Activated naive CD8-positive, alpha-beta T cell treated with anti-CD3 and anti-CD28 coated beads, Interleukin-2, amount 50 U/mL, for 24 hours (primary cell): ENCODE measurements around the gene GPR15LG.

Experiments used
- ATAC-seq: fragments of 150-1000 bp; cut with Tn5 transposase; one replicate; pipeline ENCODE4 v1.10.0; 2021
- DNase-seq: peaks from one replicate; pipeline ENCODE4 v3.0.0; 2021
- H3K27ac Mint-ChIP-seq: one replicate; pipeline ENCODE4 v1.8.0; 2021; ENCODE audit warnings: mild to moderate bottlenecking, mixed read lengths
- H3K27me3 Mint-ChIP-seq: one replicate; pipeline ENCODE4 v1.8.0; 2021; ENCODE audit warnings: mixed read lengths
- H3K36me3 Mint-ChIP-seq: one replicate; pipeline ENCODE4 v1.8.0; 2021; ENCODE audit warnings: low read depth, mixed read lengths
- H3K4me1 Mint-ChIP-seq: one replicate; pipeline ENCODE4 v1.8.0; 2021; ENCODE audit warnings: mixed read lengths
- H3K4me3 Mint-ChIP-seq: one replicate; pipeline ENCODE4 v1.8.0; 2021; ENCODE audit warnings: mild to moderate bottlenecking, moderate library complexity, mixed read lengths
- H3K9me3 Mint-ChIP-seq: one replicate; pipeline ENCODE4 v1.8.0; 2021; ENCODE audit warnings: mixed read lengths

GPR15LG gene

DNA sequence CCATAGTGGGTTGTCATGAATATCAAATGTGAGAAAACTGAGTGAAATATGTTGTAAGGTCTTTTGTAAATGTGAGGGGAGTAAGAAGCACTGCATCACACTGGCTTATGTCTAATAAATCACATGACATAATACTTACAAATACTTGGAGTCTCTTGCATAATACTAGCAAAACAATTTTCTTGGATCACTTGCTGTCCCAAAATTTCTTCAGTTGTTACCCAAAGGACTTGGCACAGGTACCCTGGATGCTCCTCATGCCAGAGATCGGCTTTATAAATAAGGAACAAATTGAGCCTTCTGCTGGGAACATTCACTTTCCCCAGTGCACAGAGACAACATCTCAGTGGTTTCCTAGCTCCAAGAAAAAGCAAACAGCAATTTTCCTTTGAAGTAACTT lies 56.8 kb downstream of the GPR15LG start:
- H3K4me3 Mint-ChIP-seq: no peak overlapping the region

DNA sequence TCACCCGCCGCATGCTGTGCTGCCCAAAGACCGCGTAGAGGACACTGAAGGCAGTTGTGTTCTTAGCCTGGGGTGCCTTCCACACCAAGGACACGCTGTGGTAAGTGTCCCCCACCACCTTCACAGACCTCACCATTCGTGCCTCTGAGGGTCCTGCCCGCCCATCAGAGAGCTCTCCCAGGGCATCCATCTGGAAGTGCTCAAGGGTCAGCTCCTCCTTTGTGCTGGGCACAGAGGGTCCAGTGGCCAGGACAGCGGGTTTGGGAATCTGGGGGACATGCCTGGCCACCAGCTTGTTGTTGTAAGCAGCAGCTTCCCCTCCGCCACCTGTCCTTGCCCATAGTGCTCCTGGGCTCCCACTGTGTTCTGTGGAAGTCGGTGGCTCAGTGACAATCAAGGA lies 58.8 kb downstream of the GPR15LG start:
- ATAC-seq (no peak), DNase-seq (no peak)
- Mint-ChIP-seq H3K4me1 (no peaks in the 10 kb centered on the region), H3K27me3 (peaks cover 19% of the 10 kb centered on the region), H3K27ac (no peak overlapping the region), H3K36me3 (no peaks in the 10 kb centered on the region), H3K4me3 (no peak overlapping the region), H3K9me3 (no peaks in the 10 kb centered on the region)

More for the DNA sequence above, 56.8 kb downstream of the GPR15LG start:
- no peak for ATAC-seq
- no peaks in the 10 kb centered on the region for H3K4me1 Mint-ChIP-seq
- no peak for DNase-seq
- no peak overlapping the region for H3K27ac Mint-ChIP-seq
- no peaks in the 10 kb centered on the region for H3K9me3 Mint-ChIP-seq
- no peaks in the 10 kb centered on the region for H3K36me3 Mint-ChIP-seq
- peaks cover 15% of the 10 kb centered on the region for H3K27me3 Mint-ChIP-seq

DNA sequence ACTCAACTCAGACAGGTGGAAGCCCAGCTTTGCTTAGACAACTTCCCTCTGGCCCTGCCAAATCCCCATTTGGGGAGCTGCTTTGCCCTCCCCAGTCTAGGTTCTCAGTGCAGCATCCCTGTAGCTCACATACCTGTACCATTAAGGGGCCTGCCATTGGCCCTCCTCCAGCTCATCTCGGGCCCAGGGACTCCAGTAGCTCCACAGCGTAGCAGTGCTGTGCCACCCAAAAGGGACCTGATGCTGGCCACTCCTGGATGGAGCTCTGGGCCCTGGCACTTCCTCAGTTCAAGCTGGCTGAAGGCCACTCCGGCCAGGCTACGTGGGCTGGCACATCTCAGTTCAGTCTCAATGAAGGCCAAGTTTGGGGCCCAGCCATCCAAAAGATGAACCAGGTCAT lies 60.3 kb downstream of the GPR15LG start:
- DNase-seq (no peak), ATAC-seq (no peak)
- Mint-ChIP-seq H3K9me3 (no peaks in the 10 kb centered on the region), H3K27ac (no peak overlapping the region), H3K36me3 (no peaks in the 10 kb centered on the region), H3K4me3 (no peak overlapping the region), H3K4me1 (no peaks in the 10 kb centered on the region), H3K27me3 (peaks cover 18% of the 10 kb centered on the region)

DNA sequence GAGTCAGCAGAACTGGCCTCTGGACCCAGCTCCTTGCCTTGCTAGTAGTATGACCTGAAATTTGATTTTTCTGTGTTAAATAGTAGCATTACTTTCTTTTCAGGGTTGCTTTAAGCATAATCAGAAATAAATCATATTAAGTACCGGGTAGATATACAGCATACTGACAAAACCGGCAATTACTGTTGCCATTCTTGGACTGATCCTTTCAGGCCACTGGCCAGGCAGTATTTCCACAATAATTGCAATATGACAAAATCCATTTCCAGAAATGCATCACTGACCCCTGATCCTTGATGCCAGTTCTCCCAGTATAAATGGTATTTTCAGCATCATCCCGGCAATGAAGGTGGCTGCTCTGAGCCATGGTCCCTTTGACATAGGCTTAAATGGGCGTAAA lies 60.9 kb downstream of the GPR15LG start:
- Mint-ChIP-seq H3K4me3 (no peak overlapping the region), H3K27ac (no peak overlapping the region), H3K4me1 (no peaks in the 10 kb centered on the region), H3K36me3 (no peaks in the 10 kb centered on the region), H3K9me3 (no peaks in the 10 kb centered on the region), H3K27me3 (peaks cover 16% of the 10 kb centered on the region)
- no peak for ATAC-seq
- no peak for DNase-seq
